Nucleus accumbens (tissue), 56 donors: ENCODE measurements around the gene ELAPOR2.
"Not testable (repeated sequence)": the region's sequence is repeated elsewhere in the genome, so short reads cannot be mapped to it uniquely, and the experiment has no call there.

Source experiments
- DNase-seq, 56 donors: peaks; one replicate each; lab custom pipeline; 2025; lab: John Stamatoyannopoulos, UW

The ELAPOR2 gene, protein sequence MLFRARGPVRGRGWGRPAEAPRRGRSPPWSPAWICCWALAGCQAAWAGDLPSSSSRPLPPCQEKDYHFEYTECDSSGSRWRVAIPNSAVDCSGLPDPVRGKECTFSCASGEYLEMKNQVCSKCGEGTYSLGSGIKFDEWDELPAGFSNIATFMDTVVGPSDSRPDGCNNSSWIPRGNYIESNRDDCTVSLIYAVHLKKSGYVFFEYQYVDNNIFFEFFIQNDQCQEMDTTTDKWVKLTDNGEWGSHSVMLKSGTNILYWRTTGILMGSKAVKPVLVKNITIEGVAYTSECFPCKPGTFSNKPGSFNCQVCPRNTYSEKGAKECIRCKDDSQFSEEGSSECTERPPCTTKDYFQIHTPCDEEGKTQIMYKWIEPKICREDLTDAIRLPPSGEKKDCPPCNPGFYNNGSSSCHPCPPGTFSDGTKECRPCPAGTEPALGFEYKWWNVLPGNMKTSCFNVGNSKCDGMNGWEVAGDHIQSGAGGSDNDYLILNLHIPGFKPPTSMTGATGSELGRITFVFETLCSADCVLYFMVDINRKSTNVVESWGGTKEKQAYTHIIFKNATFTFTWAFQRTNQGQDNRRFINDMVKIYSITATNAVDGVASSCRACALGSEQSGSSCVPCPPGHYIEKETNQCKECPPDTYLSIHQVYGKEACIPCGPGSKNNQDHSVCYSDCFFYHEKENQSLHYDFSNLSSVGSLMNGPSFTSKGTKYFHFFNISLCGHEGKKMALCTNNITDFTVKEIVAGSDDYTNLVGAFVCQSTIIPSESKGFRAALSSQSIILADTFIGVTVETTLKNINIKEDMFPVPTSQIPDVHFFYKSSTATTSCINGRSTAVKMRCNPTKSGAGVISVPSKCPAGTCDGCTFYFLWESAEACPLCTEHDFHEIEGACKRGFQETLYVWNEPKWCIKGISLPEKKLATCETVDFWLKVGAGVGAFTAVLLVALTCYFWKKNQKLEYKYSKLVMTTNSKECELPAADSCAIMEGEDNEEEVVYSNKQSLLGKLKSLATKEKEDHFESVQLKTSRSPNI

GRCh38 chr7:87059525-87060287 is at the start of gene ELAPOR2:
Gene ELAPOR2 (minus strand): TSS chr7:87059654. CDS start chr7:87059513, 141 bp downstream.
- DNase-seq = peak in 54 of 56 donors; percentile 33 to 93 (median 80)

DNA sequence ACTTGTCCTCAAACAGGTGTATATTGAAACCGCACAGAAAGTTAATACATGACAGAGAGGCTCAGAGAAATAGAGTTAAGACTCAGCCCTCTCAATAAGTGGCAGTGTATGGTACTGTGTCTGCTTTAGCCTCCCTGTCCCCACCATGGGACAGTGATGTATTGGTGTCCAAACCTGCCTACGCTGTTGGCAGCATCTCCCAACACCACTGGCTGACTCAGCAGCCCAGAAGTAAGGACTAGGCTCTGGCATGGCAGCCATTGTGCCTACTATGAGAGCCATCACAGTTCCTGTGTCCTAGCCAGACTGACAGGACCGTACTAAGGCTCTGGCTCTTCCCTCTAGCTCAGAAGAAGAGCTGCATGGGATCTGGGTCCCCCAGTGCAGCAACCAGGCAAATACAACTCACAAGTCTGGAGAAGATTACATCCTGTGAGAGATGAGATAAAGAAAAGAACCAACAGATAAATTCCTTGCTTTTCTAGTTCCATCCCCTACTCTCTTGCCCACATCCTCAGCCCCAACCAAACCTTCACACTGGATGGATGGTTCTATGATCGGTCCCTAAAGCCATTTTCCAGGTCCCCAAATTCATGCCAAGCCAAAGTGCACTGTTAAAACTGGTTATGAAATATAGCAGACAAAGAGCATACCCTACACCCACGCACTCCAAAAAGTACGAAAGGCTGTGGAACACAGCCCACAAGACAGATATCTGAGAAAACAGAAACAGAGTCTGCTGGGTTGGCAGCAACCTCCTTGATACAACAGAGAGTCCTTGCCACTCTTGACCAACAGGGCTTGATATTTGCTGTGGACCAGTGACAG is 48.7 kb upstream of the ELAPOR2 start:
- no peak for DNase-seq

DNA sequence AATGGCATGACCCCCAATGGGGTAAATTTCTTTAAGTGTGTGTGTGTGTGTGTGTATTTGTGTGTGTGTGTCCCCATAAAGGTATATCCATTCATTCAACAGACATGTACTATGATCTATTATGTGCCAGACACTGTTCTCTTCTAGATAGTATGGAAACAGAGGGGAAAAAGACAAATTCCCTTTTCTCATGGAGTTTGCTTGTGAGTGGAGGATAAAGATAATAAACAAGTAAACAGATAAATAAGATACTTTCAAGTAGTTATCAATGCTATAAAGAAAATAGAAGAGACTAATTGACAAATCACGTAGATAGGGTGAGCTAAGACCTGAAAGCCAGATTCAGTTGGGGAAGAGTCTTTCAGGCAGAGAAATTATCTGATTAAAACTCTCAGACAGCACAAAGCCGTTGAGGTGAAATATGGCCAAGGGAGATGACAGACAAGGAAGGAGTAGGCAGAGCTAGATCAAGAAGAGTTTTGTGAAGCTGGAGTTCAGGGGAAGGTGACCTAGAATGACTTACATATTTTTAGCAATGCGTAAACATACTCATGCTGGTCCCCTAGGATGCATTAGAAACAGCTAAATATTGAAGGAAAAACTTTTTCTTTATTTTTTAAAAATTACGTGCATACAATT is 47.6 kb upstream of the ELAPOR2 start:
- DNase-seq = no peak

DNA sequence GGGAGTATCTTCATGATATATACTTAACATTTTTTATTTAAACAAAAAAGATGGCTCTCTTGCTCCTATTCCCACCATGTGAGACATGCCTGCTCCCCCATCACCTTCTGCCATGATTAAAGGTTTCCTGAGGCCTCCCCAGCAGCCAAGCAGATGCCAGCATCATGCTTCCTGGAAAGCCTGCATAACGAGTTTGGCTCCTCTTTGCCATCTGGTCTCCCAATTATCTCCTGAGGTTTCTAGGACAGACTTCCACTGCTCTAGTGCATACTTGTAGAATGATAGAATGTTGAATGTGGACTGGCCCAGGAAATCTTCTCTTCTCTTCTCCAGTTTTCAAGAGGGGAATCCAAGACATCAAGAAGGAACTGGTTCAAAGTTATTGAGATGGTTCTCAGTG is 45.9 kb upstream of the ELAPOR2 start:
- no peak for DNase-seq

DNA sequence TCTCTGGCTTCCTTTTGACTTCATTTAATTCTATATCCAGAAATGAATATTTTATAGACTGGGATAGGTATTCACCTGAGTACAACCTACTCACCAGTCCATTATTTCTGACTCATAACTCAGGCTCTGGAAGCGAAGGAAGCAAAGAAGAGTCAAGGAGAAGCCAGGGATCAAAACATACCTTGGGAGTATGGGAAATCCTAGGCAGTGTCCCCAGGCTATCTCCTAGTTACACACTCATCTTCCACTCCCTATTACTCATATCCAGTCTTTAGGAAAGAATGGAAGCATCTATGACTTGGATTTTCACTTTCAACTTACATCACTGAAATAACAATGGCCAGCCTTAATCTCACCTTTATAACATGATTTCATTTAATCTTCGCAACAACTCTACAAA is 40.9 kb upstream of the ELAPOR2 start:
- no peak for DNase-seq

DNA sequence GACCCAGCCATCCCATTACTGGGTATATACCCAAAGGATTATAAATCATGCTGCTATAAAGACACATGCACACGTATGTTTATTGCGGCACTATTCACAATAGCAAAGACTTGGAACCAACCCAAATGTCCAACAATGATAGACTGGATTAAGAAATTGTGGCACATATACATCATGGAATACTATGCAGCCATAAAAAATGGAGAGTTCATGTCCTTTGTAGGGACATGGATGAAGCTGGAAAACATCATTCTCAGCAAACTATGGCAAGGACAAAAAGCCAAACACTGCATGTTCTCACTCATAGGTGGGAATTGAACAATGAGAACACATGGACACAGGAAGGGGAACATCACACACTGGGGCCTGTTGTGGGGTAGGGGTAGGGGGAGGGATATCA is 37.9 kb upstream of the ELAPOR2 start:
- not testable (repeated sequence) for DNase-seq

GRCh38 chr7:87094322-87094721 is 34.9 kb upstream of the ELAPOR2 start:
- DNase-seq = no peak

GRCh38 chr7:87092568-87093091 is 33.2 kb upstream of the ELAPOR2 start:
- DNase-seq = no peak

DNA sequence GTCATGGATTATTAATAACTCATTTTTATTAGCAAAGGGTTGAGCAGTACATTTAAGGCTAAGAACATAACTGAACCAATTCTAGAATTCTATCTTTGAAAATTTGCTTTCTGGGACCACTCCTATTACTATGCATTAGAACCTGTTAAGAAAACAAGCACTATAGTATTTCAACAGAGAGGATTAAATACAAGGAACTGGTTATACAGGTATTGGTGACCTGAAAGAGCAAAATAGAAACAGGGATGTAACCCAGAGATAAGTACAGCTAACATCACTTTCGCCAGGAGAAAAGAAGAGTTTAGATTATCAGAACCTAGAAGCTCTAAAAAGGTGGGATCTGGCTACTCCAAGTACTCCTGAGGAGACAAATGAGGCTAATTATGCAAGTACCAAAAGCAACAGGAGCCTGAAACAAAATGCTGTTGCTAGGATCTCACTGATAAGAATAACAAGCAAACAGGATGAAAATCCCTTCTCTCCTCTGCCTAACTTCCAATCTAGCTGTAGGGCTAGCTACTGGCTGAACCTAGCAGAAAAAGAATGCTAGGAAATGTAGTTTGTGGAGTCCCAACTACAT is 32.1 kb upstream of the ELAPOR2 start:
- no peak for DNase-seq

DNA sequence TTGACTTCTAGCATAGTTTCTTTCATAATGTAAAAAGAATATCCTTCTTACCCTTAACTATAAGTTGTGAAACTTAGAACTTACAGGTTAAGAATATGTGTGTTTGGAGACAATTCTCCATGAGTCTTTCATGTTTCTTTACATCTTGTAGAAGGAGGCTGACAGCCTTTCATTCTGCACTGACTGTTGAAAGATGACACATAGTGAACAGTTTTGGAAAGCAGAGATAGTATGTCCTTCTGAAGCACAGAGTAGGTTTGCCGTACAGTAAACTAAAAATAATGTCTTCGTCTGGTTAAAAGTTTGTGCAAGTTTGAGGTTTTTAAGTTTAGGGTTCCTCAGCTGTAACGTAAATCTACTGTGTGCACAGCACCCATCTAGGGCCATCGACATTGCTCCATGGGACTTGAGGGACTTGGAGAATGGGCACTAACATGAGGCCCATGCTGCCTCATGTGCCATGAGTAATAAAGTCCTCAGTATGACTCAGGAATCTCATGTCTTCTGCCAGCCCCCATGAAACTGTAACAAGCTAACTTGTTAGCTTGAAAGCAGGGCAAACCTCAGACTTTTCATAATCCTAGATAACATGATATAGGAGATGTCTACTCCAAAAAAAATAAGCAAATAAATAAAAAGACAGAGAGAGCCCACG is 24.5 kb upstream of the ELAPOR2 start:
- DNase-seq = no peak

DNA sequence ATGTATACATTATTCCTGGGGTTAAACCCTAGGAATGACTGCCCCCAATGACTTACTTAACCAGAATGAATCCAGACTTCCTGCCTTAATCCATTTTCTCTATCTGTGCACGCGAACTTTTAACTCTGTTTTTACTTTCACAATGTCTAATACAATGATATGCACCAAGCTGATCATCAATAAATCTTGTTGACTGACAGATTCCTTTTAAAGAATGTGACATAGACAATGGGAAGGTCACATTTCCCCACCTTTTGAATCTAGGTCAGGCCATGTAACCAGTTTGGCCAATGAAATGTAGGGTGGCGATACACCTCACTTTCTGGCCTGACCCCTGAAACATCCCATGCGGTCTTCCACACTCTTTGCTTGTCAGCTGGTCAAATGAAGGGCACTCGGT is 23.2 kb upstream of the ELAPOR2 start:
- DNase-seq = no peak

GRCh38 chr7:87075671-87076404 is 16.4 kb upstream of the ELAPOR2 start:
- DNase-seq = no peak

- DNase-seq = no peak
Measured at GRCh38 chr7:87067788-87068187, 8.3 kb upstream of the ELAPOR2 start.

DNA sequence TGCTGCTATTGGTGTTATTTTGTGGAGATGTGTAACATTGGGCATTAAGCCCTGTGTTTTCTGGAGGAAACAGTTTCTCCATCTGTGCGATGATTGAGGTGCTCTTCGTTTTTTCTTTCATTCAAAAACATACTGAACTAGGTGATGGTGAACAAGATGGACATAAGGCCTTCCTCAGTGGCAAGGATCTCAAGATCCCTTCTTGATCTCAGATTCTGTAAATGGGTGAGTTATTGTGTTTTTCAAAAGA is 759 bp upstream of the ELAPOR2 start:
- DNase-seq = peak in 1 of 56 donors; percentile 43

DNA sequence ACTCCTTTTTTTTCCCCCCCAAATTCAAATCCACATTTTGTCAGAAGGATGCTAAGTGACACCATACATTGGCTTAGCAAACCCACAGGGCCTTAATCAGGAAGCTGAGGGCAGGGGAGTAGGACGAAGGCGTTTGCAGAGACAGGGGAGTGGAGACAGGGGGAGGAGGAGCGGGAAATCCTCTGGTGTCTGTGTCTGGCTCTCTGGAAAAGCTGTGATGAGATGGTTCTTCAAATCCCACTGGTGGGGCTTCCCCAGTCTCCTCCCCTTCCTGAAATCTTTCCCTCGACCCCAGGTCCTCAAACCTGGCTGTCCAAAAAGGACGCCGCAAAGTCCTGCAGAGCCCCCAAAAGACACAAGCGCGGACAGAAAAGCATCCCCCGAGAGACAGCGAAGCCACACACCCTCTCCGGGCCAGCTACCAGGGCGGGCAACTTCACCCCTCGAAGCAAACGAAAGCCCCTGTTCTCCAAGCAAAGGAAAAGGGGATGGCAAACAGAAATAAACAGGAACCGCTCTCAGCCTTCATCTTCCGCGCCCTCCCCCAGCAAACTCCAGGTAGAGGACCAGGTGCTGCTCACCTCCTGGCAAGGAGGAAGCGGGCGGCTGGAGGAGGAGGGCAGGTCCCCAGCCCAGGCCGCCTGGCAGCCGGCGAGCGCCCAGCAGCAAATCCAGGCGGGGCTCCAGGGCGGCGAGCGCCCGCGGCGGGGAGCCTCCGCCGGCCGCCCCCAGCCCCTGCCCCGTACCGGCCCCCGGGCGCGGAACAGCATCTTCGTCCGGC is 520 bp downstream of the ELAPOR2 start:
- peak in 40 of 56 donors; percentile 1 to 56 (median 33) for DNase-seq

DNA sequence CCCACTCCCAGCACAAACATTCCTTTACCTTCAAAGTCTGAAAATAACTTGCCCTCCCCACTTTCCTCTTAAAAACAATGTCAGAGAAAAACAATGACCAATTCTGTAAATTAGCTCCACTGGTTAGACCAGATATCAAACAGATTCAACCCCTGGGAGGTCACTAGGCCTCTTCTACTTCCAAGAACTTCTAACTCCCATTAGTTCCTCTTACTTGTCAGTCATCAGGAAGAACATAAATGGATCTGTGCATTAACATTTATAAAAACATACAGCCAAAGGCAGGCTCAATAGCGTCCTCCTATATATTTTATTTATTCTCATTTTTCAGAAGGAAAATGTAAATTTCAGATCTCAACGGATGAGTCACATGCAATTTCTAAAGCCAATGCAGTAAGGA is 2.2 kb downstream of the ELAPOR2 start:
- DNase-seq = no peak

DNA sequence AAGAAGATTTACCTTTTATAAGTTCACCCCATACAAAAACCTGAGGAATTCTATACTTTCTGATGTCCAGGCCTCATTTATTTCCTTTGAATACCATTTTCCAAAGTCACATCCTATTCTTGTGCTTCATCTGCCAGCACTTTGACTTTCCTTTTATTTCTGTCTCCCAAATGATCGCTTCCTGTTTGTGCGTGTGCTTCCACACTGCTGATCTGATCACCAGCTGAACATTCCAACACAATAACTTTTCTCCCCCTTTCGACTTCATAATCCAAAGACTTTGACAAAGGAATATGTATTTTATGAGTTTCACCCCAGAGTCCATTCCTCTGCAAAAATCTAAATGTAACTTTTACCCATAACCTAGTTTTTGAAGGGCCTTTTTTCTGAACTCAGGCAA is 3.1 kb downstream of the ELAPOR2 start:
- DNase-seq = no peak
